Heart right ventricle (tissue), 16 donors: ENCODE measurements around the gene TRPV6. TPM values are rescaled to one million over a fixed set of nuclear protein-coding genes. Genes with fewer than 3 reads are reported as not detected.

Experiments used
- ATAC-seq, 8 donors: fragments of 200-7000 bp; cut with Tn5 transposase; one replicate each; pipeline ENCODE4 v1.9.1; 2020; ENCODE audit warnings: mild to moderate bottlenecking in 8 of 8, moderate library complexity in 8 of 8, moderate number of reproducible peaks in 1 of 8
- DNase-seq, 2 donors: peaks; one replicate each; pipeline ENCODE4 v3.0.0-alpha.2; 2020
- H3K27ac ChIP-seq, 10 donors: fragments of 200-600 bp; sonication (generic) in 2 of 10; one replicate each; pipeline versions ENCODE4 v1.5.0 to v1.8.0; 2020 to 2022; ENCODE audit warnings: mild to moderate bottlenecking in 3 of 10
- H3K27me3 ChIP-seq, 7 donors: fragments of 200-600 bp; one replicate each; pipeline ENCODE4 v1.8.0; 2021 to 2022; ENCODE audit warnings: mild to moderate bottlenecking in 2 of 7
- H3K36me3 ChIP-seq, 9 donors: fragments of 200-600 bp; sonication (generic) in 1 of 9; one replicate each; pipeline versions ENCODE4 v1.5.0 to v1.8.0; 2020 to 2022; ENCODE audit warnings: mild to moderate bottlenecking in 2 of 9
- H3K4me1 ChIP-seq, 9 donors: fragments of 200-600 bp; sonication (generic) in 1 of 9; one replicate each; pipeline versions ENCODE4 v1.5.0 to v1.8.0; 2020 to 2022; ENCODE audit warnings: mild to moderate bottlenecking in 4 of 9
- H3K4me3 ChIP-seq, 10 donors: fragments of 200-600 bp; sonication (generic) in 2 of 10; one replicate each; pipeline versions ENCODE4 v1.5.0 to v1.8.0; 2020 to 2022; ENCODE audit warnings: mild to moderate bottlenecking in 7 of 10, moderate library complexity in 2 of 10
- H3K9me3 ChIP-seq, 11 donors: fragments of 200-600 bp in 10 of 11; sonication (generic) in 2 of 11; one replicate each; pipeline versions ENCODE4 v1.5.0 to v1.8.0; 2013 to 2022; ENCODE audit warnings: mild to moderate bottlenecking in 2 of 11, control low read depth in 1 of 11, moderate library complexity in 1 of 11
- WGBS, 2 donors: extraction: QIAGEN DNeasy Blood & Tissue Kit; methylation state at CpG; one replicate each; pipeline ENCODE4 v1.1.7; 2013; ENCODE audit warnings: inconsistent platforms in 1 of 2; 5-methylcytosine and 5-hydroxymethylcytosine counted together
- intact Hi-C, 10 donors: fragments of 100-400 bp; cut with DNase I; formaldehyde crosslinking; loops; one replicate each; pipeline versions ENCODE4 v1.11.1 to v1.14.2; 2022
- polyA plus RNA-seq, 2 donors: library from polyadenylated mRNA; stranded (reverse); fragments of 200-250 nt; gene quantifications; one replicate each; pipeline ENCODE4 v1.2.3, GENCODE V29; 2013
- total RNA-seq, 10 donors: library from RNA; stranded (reverse); fragmentation: NEBNext Ultra II Directional in 3 of 10; extraction: Animal tissue kit (Norgen Biotek cat#: 25700) in 3 of 10; gene quantifications; one replicate each; pipeline versions ENCODE4 v1.2.1 to v1.2.4, GENCODE V29; 2021 to 2023
- TF ChIP-seq, protein P1 (sequence below), 9 donors: fragments of 200-600 bp; sonication (generic) in 2 of 9; IDR thresholded peaks; one replicate each; pipeline versions ENCODE4 v1.5.0 to v1.8.0; 2021 to 2022; ENCODE audit warnings: antibody characterized with exemption in 9 of 9, mild to moderate bottlenecking in 5 of 9, moderate library complexity in 1 of 9
- donor health status: Arrhythmogenic right ventricular cardiomyopathy.
- donor health status: ischemic (EF 13 %, LVEDD 7.1; RV severe dilation, severe dysfunction).
- donor health status: healthy with polysubstance abuse.
- donor health status: DM: no; HTN: yes; CAD: no.
- donor health status: DM: no; HTN: no; CAD: no.
- donor health status: ischemic (EF 25% LVEDD 6.9; RV normal size, moderate dysfunction).
- donor health status: ischemic (EF 25% LVEDD 5.7; RV mildly dilated, moderate dysfunction).
- donor health status: healthy.
- donor health status: DM: yes; HTN: yes; CAD: no.
- donor health status: Ischemic cardiomyopathy.
- donor health status: ischemic (EF 35%, LVEDD 5.7; RV mildly dilated, moderate dysfunction).
- donor health status: nonischemic (EF 11% LVEDD 7.7; RV severe dilation, severe dysfunction).
- donor health status: DM: yes; HTN: yes; CAD: no.
- donor health status: PGD.
- donor health status: ischemic (EF 29% LVEDD 5.4; RV normal size, mild dysfunction).
- donor health status: nonischemic (EF 23%, LVEDD 6.1; RV moderate dilation, normal function).

The TRPV6 gene
- total and polyA plus RNA-seq, 12 donors, result 0.03 TPM; not detected in 11

DNA sequence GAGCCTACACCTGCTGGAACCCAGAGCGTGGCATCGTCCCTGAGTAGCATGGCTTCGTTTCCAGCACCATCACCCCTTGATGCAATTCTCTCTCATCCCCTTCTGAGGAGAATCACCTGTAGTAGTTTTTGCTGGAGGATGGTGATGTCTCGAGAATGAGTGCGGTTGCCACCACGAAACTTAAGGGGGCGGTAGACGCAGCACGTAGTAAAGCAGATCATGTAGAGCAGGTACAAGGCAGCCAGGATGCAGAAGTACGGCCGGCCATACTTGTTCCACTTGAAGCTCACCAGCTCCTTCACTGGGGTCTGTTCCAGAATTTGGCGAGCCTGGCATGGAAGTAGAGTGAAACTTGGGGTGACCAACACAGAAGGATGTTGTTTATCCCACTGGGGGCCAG lies 39.9 kb upstream of the TRPV6 start:
- Histone ChIP-seq H3K4me1 (peaks cover 0 to 19% (median 0%) of the 10 kb centered on the region in 9 donors), H3K27me3 (peaks cover 0 to 8% (median 0%) of the 10 kb centered on the region in 7 donors), H3K4me3 (no peak overlapping the region), H3K9me3 (no peaks in the 10 kb centered on the region), H3K27ac (no peak overlapping the region), H3K36me3 (no peaks in the 10 kb centered on the region)
- ATAC-seq (no peak), DNase-seq (no peak)
- intact Hi-C loops, result no loop called here
- 54 to 61% methylated on average over 12 of the region's 12 CpGs for WGBS, 2 donors
- TF ChIP-seq, protein P1, sequence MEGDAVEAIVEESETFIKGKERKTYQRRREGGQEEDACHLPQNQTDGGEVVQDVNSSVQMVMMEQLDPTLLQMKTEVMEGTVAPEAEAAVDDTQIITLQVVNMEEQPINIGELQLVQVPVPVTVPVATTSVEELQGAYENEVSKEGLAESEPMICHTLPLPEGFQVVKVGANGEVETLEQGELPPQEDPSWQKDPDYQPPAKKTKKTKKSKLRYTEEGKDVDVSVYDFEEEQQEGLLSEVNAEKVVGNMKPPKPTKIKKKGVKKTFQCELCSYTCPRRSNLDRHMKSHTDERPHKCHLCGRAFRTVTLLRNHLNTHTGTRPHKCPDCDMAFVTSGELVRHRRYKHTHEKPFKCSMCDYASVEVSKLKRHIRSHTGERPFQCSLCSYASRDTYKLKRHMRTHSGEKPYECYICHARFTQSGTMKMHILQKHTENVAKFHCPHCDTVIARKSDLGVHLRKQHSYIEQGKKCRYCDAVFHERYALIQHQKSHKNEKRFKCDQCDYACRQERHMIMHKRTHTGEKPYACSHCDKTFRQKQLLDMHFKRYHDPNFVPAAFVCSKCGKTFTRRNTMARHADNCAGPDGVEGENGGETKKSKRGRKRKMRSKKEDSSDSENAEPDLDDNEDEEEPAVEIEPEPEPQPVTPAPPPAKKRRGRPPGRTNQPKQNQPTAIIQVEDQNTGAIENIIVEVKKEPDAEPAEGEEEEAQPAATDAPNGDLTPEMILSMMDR (IDR thresholded peaks at IDR 0.05), result no peak

DNA sequence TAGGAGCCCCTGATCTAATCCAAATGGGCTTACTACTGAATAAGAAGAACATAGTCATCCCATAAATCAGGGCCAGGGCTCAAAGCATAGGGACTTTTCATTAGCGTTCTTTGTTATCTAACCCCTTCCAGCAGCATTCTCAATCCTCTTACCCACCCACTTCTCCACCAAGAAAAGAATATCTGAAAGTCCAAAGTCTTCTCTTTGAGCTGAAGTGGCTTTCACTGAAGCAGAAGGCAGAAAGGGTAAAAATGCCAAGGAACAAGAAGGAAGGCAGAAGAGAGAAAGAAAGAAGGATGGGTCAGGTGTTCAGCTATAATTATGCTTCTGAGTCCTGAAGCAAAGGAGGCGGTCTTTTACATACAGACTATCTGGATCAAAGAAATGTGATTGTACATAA lies 37.8 kb upstream of the TRPV6 start:
- Histone ChIP-seq H3K4me1 (peaks cover 0 to 18% (median 0%) of the 10 kb centered on the region in 9 donors), H3K4me3 (no peak overlapping the region), H3K27me3 (peaks cover 0 to 16% (median 2%) of the 10 kb centered on the region in 7 donors), H3K36me3 (no peaks in the 10 kb centered on the region), H3K27ac (no peak overlapping the region), H3K9me3 (no peaks in the 10 kb centered on the region)
- intact Hi-C loops, result no loop called here
- TF ChIP-seq, protein P1 (IDR thresholded peaks at IDR 0.05), result no peak
- ATAC-seq, result no peak
- 47 to 70% methylated on average over 2 of the region's 2 CpGs for WGBS, 2 donors
- DNase-seq, result no peak

DNA sequence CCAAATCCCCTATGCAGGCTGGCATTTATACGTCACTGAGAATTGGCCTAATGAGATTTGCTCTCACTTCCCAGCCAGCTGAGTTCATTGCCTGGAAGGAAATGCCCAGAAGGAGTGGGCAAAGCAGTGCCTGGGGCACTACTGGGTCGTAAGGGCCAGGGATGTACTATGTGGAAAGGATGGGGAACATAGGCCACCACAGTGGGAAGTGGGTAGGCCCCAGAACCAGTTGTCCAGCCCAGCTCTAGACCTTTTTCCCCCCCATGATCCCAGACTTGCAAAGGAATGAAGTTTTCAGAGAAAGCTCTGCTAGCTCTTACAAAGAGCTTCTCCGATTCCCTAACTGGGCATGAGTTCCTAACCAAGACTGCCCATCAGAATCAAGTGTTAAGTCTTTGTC lies 34.1 kb upstream of the TRPV6 start:
- no peak overlapping the region for H3K4me3 ChIP-seq
- WGBS, 2 donors, result 82 to 86% methylated on average over 3 of the region's 3 CpGs
- no peak for DNase-seq
- H3K27me3 ChIP-seq, result peaks cover 0 to 18% (median 6%) of the 10 kb centered on the region in 7 donors
- H3K27ac ChIP-seq, result no peak overlapping the region
- no peaks in the 10 kb centered on the region for H3K36me3 ChIP-seq
- H3K9me3 ChIP-seq, result no peaks in the 10 kb centered on the region
- TF ChIP-seq, protein P1 (IDR thresholded peaks at IDR 0.05), result no peak
- no peak for ATAC-seq
- H3K4me1 ChIP-seq, result no peaks in the 10 kb centered on the region
- intact Hi-C loops, result no loop called here

DNA sequence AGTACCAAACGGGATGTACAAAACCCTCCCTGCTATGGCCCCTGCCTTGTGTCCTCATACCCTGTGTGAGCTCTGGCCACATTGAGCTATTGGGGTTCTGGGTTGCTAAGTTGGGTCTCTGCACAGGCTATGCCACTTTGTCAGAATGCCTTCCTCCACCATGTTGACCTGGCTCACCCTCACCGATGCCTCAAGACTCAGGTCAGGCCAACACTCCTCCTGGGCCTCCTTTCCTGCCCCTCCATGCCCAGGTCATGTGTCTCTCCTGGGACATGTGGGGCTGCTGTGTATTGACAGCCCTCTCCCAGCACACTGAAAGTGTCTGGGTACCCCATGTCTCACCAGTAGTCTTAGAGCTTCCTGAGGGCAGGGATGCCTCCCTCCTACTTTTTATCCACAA lies 33.4 kb upstream of the TRPV6 start:
- Histone ChIP-seq H3K27ac (no peak overlapping the region), H3K9me3 (no peaks in the 10 kb centered on the region), H3K4me1 (no peaks in the 10 kb centered on the region), H3K27me3 (peaks cover 0 to 18% (median 6%) of the 10 kb centered on the region in 7 donors), H3K4me3 (no peak overlapping the region), H3K36me3 (no peaks in the 10 kb centered on the region)
- no peak for DNase-seq
- TF ChIP-seq, protein P1 (IDR thresholded peaks at IDR 0.05), result no peak
- ATAC-seq, result no peak
- WGBS, 2 donors, result 64 to 71% methylated on average over 2 of the region's 2 CpGs
- intact Hi-C loops, result no loop called here
